DMS 273 treated with DMSO at 0.1 percent for 48 hours (cell line): ENCODE measurements around the gene ZBTB42.
A peak's percentile ranks its signal among the peaks of the same experiment; 100 is the strongest.

ENCODE experiments used
- DNase-seq: peaks from one replicate; lab custom pipeline; 2025; lab: John Stamatoyannopoulos, UW

ZBTB42 gene

DNA sequence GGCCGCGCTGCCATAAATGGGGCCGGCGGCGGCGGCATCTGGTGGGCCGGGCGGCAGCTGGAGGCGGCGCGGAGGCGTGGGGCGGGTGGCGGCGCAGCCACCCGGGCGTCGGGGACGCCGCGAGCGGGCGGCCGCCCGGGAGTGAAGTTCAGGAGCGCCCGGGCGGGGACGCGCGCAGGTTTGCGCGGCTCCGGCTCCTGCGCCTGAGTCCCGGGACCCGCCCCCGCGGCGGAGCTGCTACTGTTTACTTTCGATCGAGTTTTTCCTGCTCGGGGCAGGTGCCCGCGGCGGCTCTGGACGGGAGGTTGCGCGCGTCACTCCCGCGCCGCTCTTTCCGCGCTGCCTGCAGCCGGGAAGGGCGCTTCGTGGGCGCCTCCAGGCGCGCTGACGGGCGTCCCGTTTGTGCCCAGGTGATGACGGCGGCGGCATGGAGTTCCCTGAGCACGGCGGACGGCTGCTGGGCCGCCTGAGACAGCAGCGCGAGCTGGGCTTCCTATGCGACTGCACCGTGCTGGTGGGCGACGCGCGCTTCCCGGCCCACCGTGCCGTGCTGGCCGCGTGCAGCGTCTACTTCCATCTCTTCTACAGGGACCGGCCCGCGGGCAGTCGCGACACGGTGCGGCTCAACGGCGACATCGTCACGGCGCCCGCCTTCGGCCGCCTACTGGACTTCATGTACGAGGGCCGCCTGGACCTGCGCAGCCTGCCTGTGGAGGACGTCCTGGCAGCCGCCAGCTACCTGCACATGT lies at the start of gene ZBTB42:
Gene ZBTB42, plus strand, starts transcription at position 331 of the 749 bp plus-strand sequence. Its CDS starts 97 bp downstream, at position 428.
- peak; percentile 38 for DNase-seq

DNA sequence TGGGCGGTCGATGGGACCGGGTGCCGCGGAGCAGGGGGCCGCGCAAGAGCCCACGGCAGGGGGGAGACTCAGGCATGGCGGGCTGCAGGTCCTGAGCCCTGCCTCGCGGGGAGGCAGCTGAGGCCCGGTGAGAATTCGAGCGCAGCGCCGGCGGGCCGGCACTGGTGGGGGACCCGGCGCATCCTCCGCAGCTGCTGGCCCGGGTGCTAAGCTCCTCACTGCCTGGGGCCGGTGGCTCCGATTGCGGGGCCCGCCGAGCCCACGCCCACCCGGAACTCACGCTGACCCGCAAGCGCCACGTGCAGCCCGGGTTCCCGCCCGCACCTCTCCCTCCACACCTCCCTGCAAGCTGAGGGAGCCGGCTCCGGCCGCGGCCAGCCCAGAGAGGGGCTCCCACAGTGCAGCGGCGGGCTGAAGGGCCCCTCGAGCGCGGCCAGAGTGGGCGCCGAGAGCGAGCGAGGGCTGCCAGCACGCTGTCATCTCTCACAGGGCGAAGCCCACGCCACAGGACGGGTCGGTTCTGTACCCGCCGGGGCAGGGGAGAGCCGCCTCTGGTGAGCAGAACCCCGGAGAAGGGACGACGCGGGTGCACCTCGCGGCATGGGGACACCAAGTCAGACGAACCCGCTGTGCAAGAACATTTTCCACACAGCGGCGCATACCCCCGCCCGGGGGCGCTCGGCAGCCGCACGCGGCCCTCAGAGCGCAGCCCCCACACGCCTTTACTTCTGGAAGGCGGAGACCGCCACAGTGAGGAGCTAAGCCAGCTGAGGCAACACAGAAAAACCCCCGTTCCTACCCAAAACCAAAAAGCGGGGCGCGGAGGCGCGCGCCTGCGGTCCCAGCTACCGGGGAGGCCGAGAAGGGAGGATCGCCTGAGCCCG lies 49.1 kb upstream of the ZBTB42 start:
- DNase-seq = no peak

DNA sequence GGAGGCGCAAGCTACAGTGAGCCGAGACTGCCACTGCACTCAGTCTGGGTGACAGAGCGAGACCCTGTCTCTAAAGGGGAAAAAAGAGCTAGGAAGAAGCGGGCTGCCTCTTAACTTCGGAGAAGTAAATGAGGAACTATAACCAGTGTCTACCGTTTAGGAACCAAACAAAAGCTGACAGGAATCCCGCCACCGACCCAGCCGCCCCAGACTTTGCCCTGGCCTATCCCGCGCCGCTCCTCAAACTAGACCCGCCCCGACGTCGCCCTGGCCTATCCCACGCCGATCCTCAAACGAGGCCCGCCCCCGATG lies 48.5 kb upstream of the ZBTB42 start:
- no peak for DNase-seq

DNA sequence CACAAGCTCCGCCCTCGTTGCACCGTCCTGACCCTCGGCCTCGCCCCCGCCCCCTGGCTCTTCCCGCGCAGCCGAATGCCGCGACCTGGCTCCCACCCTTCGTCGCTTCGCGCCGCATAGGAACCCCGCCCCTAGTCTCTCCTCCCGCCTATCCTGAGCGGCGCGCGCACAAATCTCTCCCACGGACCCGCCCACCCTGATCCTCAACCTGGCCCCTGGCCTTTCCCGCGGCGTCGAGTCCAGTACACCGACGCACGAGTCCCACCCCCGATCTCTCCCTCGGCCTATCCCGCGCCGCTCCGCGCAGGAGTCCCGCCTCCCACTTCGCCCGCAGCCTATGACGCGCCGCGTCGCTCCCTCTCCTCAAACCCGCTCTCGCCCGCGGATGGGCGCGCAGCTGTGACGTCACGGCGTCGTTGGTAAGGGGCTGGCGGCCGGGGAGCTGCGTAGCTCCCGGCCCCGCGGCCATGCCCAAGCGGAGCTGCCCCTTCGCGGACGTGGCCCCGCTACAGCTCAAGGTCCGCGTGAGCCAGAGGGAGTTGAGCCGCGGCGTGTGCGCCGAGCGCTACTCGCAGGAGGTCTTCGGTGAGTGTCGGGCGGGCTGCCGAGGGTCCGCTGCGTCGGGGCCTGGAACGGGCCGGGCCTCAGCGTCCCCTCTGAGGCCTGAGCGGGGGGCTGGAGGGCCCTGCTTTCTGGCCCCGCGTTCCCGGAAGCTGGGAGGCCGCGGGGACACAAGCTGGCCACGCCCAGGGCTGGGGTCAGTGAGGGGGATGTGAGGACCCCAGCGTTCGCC lies 48.0 kb upstream of the ZBTB42 start, which contains the start of gene SIVA1:
Gene SIVA1, plus strand, starts transcription at position 413 of the 793 bp plus-strand sequence. Its CDS starts 55 bp downstream, at position 468.
- DNase-seq = peak; percentile 99

DNA sequence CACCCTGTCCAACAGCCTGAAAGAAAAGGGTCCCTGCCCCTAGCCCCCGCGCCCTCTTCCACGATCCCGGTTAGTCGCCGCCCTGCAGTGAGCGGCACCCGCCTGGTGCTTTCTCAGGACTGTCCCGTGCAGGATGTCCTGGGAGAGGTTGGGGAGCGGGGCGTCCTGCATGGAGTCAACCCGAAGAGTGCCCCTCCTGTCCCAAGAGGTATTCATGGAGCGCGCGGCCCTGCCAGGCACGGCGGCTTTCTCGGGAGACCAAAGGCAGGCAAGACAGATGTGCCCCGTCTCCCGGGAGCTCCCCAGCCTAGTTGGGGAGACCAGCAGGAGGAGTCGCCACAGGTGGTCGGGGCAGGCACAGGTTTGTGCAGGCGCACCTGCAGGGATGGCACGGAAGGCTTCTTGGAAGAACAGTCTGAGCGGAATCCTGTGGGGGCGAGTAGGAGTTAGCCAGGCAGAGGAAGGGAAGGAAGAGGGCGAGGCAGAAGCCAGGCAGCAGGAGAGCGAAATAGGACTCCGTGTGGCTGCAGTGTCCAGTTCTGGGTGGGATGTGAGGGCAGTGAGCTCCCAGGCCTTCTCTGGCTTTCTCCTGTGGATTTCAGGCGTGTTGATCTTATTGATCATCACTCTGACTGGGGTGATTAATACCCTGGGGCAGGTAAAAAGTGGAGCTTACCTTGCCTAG lies 47.2 kb upstream of the ZBTB42 start:
- no peak for DNase-seq

DNA sequence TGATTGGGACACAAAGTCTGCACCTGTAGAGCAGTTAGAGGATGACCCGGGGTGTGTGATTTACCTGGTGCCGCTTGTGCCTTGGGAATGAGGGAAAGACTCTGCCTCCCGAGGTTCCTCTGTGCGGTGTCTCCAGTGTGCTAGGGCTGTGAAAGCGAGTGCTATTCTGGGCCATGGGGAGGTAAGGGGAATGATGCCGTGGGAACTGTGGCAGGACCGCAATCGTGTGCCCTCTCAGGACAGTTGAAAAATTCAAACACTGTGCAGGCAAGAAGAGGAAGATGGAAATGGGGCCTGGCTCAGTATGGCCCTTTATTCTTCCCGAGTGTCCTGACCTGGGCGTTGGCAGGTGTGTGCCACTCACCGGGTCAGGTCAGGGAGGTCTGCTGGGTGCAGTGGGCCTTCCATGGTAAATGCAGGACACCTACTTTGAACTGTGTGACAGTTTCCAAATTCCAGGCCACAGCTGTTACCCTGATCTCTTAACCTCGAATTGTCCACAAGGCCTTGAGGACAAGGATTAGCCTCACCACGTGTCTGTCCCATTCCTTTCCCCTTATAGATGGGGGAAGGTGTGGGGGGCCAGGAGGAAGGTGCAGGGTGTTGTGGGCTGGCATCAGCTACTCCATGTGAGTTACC lies 46.6 kb upstream of the ZBTB42 start:
- DNase-seq = no peak

DNA sequence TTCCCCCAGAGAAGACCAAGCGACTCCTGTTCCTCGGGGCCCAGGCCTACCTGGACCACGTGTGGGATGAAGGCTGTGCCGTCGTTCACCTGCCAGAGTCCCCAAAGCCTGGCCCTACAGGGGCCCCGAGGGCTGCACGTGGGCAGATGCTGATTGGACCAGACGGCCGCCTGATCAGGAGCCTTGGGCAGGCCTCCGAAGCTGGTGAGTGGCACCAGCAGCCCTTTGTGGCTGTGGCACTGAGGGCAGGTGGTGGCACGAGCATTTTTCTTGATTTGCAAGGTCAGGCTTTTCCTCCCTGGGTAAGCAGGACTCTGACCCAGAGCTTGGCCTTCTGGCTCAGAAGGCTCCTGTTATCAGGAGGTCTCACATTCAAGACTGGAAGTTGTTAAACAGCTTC lies 45.3 kb upstream of the ZBTB42 start:
- no peak for DNase-seq

DNA sequence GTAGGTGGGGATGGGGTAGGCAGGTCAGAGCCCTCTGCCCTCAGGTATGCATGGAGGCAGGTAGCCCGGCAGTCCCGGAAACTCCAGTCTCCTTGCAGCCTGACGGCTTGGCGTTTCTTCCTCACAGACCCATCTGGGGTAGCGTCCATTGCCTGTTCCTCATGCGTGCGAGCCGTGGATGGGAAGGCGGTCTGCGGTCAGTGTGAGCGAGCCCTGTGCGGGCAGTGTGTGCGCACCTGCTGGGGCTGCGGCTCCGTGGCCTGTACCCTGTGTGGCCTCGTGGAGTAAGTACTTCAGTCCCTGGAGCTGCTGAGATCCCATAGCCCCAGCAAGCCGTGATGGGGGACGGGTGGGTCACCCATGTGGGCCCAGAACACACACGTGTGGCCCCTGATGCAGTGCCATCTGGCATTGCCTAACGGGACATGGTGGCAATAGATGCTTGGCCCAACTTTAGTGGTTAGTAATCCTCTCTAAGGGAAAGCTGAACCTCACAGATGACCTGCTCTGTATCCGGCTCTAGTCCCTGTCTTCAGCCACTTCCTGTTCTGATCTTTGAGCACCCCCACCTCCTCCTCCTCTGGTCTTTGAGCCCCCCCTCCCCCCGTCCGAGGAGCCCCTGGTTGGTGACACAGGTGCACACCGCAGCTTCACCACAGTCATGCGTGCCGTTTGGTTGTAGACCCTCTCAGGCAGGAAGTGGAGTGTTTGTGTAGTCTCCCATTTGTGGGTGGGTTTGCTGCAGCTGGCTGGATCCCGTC lies 44.2 kb upstream of the ZBTB42 start:
- DNase-seq = no peak

DNA sequence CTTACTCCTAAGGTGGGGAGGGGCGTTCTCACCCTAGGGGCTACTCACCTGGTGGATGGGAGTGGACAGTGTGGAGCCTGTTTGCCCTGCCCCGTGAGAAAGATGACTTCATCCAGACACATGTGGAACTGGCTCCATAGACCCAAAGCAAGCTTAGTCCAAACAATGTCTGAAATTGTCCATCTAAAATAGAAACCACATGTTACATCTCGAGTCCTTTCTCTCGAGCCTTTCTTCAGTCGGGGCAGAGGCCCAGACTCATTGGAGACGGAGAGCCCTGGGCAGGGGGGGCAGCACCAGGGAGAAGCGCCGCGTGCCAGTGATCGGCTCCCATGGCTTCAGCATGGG lies 43.7 kb upstream of the ZBTB42 start:
- no peak for DNase-seq

DNA sequence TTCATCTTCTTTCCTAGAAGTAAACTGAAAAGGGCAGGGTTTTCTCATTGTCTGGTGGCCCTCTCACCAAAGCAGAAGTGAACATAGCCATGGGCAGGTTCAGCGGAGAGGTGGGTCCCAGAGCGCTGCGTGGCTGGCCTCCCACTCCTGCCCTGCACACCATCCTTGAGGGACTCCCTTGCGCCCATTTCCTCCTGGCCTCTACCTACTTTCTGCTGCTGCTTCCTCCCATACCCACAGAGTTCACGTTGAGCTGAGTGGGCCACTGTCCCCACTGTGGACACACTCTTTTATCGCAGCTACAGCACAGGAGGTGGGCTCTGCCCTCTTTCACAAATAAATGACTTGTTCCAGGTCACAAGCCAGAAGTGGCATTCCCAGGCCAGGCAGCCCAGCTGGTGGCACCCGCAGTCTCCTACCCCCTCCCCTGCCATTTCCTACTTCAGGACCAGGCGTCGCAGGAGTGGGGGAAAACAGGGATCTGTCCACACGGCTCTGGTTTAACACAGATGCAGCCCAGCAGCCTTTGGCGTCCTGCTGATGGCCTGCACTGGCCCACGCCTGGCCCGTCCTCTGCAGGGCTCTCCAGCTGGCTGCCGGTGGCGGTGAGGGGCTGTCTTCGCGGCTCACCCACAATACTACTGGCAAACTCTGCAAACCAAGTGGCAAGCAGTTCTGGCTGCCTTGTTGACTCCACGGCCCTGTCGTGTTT lies 43.1 kb upstream of the ZBTB42 start:
- no peak for DNase-seq

DNA sequence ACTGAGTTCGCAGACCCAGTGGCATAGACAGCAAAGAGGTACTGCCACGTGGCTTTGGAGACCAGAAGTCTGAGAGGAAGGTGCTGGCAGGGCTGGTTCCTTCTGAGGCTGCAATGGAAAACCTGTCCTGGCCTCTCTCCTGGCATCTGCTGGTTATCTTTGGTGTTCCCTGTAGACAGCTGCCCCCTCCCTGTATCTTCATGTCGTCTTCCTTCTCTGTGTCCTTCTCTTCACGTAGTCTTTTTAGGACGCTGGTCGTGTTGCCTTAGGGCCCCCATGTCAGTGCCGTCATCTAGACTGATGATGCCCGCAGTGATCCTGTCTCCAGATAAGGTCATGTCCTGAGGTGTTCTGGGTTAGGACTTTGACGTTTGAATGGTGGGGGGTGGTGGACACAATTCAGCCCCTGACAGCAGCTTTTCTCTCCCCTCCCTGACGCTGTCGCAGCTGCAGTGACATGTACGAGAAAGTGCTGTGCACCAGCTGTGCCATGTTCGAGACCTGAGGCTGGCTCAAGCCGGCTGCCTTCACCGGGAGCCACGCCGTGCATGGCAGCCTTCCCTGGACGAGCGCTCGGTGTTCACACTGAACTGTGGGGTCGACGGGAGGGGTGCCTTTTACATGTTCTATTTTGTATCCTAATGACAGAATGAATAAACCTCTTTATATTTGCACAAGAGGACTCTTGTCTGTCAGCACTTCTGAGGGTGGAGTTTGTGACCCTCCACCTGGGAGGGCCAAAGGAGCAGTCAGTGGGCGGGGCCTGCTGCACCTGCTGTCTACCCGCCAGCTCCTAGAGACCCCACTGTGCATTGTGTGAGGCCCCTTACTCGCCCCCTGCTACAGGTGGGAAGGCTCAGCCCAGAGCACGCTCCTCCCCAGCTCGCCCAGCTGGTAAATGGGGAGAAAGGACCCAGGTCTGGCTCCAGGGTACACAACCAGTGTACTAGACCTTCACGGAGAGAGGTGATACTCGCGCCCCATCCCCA lies 41.6 kb upstream of the ZBTB42 start:
- DNase-seq = no peak

DNA sequence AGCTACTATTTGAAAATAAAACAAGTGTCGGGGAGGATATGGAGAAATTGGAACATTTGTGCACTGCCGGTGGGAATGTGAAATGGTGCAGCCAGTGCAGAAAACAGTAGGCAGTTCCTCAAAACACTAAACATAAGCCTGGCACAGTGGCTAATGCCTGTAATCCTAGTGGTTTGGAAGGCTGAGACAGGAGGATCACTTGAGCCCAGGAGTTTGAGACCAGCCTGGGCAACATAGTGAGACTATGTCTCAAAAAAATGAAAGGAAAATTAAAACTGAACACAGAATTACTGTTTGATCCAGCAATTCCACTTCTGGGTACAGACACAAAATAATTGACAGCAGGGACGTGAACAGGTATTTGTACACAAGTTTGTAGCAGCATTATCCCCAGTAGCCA lies 35.4 kb upstream of the ZBTB42 start:
- DNase-seq = no peak

DNA sequence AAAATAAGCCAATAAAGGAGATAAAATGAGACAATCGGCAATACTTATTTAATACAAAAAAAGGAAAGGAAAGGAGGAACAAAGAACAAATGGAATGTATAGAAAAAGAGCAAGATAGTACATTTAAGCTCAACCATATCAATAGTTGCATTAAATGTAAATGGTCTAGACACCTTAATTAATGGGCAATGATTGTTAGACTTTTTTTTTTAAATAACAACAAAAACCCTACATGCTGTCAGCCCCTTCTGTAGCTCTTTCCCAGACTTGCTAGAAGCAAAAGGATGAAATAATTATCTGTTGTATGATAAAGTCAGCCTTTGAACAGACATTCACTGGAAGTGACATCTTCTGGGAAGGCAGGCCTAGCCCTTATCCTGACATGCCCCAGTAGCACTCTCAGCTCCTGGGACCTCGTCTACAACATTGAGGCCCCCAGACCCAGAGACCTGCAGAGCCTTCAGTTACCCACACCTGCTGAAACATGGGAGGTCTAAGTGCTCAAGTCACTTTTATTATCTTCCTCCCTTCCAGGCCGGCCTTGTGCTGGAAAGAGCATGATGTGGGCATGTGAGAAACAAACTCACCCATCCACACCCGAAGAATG lies 34.5 kb upstream of the ZBTB42 start:
- no peak for DNase-seq

DNA sequence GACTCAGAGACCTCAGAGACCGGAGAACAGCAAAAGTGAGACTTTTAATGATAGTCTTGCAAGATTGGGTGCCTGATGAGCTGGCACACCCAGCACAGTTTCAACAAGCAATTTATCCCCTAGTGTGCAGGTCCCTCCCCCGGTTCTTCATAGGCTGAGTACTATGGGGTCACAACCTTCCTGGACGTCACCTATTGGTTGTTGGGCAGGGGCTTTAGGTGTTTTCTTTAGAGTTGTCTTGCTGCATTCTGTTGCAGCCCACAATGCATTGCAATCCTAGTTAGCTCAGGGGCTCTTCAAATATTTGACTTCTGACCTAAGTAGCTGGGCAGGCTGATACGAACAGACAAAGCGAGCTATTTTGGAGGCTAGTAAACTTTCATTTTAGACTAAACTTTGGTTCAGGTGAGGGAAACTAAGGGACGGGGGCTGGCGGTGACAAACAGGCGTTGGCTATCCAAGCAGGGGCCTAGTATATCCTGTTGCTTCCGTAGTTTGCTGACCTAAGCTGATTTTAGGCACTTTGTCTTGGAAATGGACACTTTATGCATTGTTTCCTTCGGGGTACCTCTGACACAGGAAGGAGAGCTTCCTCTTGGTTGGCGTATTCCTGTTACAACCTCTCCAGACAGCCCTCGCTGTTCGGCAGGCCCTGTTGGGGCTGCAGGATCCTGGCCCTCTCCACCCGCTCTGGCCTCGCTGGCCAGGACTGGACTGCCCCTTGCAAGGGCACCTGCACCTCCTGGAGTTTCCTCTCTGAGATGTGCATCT lies 33.9 kb upstream of the ZBTB42 start:
- no peak for DNase-seq

DNA sequence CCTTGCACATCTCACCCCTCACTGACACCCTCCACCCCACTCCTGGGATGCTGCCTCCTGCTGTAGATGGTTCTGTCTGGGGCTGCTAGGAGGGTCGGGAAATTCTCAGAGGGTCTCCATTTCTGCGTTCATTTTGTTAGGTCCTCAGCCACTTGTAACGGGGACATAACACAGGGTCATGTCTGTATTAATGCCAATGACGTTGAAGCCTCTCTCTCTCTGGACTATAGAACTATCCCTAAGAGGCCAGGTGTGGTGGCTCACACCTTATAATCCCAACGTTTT lies 33.3 kb upstream of the ZBTB42 start:
- no peak for DNase-seq

DNA sequence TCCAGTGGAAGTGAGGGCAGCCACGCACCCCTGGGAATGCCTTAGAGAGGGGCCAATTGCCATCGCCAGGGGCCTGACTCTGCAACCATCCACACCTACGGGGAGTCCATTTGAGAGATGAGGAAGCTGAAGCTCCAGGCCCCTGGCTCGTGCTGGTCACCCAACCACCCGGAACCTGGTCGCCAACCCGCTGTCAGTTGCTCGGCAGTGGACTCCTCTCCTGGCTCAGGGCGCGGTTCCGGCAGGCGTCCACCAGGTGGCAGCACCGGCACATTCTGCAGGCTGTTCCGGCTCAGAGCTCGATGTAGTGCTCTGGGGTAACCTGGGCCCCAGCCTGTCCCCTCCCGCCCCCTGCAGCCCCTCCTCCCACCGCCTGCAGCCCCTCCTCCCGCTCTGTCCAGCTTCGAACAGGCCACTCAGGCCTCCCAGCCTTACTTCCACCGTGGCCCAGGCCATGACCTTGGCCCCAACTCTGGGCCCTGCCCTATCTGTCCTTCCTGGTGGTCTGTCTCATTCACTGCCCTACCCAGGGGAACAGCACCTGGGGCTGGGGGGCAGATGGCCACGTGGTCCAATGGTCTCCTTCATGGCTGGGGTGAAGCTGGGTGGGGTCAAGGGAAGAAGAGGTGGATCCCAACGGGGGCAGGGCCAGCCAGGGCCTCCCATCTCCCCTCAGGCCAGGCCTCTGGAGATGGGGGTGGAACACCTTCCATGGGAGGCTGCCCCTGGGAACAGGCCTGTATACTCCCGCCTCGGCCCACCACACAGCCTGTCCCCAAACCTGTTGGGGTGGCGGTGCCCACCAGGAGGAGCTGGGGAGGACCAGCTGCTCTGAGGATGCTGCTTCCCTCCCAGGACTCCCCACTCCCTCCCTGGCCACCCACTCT lies 32.2 kb upstream of the ZBTB42 start:
- DNase-seq = peak; percentile 55
